Skeletal muscle cell (primary cell): ENCODE results near the gene GPC6.

Source experiments
- DNase-seq: peaks from one replicate; pipeline ENCODE4 v3.0.0-alpha.2; 2010; ENCODE audit warnings: low read depth
- H3K4me3 ChIP-seq: 2 replicates; pipeline ENCODE4 v1.5.1; 2011; ENCODE audit warnings: low read depth, mild to moderate bottlenecking, control low read depth, low read length, moderate library complexity

GPC6 gene

DNA sequence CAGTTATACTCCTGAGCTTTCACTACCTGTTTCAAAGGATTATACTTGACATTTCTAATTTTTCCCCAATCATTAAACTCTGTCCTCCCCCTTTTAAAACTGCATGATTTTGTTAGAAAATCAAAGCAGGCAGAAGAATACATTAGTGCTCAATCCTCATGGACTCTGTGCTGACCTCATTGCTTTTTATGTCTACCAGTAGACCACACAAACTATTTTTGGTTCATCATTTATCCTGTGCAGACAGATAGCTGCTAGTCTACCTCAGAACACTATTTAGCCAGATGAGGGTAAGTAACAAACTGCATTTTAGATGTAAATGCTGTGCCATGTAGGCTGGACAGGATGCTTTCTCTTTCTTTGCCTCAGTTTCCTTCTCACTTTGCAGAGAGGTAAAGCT lies 1016.9 kb downstream of the GPC6 start:
- no peak overlapping the region for H3K4me3 ChIP-seq
- DNase-seq = no peak

DNA sequence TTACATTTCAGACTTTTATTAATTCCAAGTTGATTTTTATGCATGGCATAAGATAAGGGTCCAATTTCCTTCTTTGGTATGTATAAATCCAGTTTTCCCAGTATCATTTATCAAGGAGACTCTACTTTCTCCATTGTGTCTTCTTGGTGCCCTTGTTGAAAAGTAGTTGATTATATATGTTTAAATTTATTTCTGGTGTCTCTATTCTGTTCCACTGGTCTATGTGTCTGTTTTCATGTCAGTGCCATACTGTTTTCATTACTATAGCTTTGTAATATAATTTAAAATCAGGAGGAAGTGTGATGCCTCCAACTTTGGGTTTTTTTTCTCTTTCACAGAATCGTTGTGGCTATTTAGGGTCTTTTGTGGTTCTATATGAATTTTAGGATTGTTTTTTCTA lies 1019.9 kb downstream of the GPC6 start:
- no peak overlapping the region for H3K4me3 ChIP-seq
- no peak for DNase-seq

DNA sequence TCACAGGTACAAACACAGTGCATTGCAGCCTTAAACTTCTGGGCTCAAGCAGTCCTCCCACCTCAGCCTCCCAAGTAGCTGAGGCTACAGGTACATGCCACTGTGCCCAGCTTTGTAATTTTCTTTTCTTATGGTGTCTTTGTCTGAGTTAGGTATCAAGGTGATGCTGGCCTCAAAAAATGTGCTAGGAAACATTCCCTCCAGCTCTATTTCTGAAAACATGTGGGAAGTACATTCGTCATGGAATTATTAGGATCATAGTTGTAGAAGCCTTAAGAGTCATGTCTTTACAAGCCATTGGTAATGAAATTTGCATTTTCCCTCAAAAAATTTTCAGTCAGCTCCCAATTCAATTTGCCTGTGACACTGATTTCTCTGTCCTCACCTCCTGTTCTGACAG lies 1021.3 kb downstream of the GPC6 start:
- DNase-seq = no peak
- H3K4me3 ChIP-seq = no peak overlapping the region

DNA sequence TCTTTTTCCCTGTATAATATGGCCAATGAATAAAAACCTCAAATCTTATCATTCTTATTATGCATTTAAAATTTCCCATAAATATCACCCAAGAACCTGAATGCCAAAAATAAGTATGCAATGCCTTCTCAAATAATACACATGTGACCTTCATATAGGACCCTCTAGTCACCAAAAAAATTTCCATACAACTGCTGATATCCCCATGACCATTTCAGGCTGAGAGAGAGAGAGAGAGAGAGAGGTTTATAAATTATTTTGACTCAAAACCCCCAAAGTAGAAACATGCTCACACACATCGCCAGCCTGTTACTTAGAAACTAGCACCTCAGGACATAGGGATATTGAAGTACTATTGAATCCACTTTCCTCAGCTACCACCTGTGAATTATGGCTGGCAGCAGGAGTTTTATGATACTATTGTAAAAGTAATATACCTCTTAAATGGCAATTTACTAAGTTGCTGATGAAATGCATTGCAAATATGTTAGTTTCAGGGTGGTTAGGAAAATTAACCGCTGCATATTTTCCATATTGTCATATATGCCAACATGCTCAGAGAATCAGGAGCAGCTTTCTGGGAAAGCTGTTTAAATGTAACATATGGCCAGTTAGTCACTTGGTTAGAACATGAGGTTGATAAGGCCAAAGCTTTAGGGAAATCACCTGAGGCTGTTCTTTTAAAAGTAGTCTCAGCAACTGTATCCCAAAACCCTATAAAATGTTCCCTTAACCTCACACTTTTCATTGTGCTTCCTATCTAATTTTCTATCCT lies 1022.0 kb downstream of the GPC6 start:
- no peak overlapping the region for H3K4me3 ChIP-seq
- no peak for DNase-seq

DNA sequence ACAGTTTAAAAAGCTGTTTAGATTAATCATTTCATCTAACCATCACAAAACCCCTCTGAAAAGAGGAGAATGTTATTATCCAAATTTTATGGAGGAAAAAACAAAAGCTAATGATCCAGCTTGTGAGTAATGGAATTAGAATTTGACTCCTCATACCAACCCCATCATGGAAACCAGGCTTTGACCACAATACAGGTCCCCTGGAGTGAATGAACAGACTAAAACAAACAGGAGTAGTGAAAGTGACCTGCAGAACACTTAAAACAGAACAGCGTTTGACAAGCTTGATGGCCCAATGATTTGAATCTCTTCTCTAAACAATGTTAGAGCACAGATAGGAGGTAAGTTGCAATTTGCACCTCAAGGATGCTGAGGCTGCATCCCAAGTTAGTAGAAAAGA lies 1022.9 kb downstream of the GPC6 start:
- peak; percentile 83 for DNase-seq
- no peak overlapping the region for H3K4me3 ChIP-seq

DNA sequence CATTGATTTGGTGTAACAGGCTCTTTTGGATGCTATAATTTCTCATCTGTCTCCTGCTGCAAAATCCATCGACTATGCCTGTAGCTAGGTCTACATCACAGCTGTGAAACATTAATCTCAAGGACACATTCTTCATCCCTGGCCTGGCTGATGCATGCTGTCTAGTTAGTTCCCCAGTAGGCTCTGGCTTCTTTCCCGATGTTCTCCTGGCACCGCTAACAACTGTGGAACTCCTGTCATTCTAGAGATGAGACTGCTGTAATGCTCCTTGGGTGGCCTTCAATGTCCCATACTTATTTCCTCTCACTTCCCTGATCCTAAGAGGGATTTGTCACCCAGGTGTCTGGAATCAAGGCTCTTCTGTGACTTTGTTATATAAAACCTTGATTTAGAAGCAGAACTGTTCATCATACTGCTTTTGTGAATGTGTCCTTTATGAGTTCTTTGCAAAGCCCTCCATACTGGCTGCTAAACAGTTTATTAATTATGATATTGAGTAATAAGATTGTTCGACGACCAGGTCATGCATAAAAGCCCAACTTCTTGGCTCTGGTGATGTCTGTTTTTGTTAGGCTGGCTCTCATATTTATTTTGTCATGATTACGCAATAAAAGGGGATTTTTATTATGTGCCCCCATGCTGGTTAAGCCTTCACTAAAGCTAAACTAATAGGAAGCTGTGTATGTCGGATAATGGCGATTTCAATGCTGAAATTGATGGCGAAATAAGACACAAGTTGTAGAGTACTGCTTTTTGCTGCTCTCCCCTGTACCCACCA lies 1025.4 kb downstream of the GPC6 start:
- no peak for DNase-seq
- no peak overlapping the region for H3K4me3 ChIP-seq

DNA sequence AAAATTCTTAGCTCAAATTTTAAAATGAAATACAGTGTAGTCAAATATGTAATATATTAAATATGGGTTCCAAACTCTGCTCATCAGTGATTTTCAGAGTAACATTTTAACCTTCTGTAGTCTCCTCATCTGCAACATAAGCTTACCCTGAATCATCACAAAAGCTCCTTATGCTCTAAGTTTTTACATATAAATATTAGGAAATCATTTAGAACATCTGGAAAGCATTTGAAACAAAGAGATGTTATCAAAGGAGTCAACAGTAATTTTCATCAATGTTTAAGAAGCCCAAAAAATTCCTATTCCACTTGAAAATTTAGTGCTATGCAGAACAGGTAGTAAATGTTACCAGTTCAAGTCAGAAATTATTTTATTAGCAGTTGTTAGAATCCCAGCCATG lies 1028.1 kb downstream of the GPC6 start:
- DNase-seq = no peak
- H3K4me3 ChIP-seq = no peak overlapping the region

DNA sequence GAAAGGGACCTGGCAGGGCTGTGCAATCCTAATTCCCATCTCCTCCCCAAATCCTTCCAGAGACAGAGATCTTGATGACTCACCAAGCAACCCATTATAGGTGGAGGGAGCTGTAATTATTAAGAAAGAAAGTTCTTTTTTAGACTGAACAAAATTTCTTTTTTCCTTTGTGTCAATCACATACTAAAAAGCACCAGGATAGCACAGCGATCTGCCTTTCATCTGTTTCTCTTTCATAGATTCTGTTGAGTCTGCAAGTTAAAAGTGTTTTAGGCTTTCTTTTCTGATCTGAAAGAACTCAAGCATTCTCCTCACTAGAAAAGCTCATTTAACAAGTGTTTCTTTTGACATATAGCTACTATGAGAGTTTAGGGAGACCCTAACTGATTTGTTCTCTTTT lies 1030.1 kb downstream of the GPC6 start:
- no peak overlapping the region for H3K4me3 ChIP-seq
- no peak for DNase-seq

DNA sequence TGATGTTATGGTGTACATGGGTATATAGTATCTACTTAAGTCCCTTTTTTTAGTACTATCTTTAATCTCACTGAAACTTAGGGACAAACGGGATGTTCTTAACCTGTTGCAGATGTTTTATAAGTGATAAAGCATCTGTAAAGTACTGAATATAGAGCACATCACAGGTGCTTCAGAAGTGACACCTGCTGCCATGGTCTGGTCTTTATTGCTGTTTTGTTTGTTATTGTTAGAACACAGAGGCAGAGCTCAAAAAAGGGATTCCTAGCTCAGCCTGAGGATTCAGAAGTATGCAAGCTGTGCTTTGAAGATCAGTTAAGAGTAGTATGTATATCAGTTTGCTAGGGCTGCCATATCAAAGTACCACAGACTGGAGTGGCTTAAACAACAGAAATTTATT lies 1033.4 kb downstream of the GPC6 start:
- H3K4me3 ChIP-seq = no peak overlapping the region
- no peak for DNase-seq

DNA sequence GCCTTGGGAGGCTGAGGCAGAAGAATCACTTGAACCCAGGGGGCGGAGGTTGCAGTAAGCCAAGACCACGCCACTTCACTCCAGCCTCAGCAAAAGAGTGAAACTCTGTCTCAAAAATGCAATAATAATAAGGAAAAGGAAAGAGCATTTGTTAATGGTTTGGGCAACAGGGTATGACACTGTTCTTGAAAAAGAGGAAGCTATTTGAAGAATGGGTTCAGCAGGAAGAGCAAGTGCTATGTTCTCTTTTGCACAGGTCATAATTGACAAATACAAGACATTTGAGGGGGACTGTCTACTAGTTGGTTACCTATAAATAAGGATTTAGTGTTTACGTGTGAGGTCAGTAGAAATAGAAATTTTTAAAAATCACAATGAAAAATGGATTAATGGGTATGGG lies 1034.6 kb downstream of the GPC6 start:
- H3K4me3 ChIP-seq = no peak overlapping the region
- DNase-seq = no peak

DNA sequence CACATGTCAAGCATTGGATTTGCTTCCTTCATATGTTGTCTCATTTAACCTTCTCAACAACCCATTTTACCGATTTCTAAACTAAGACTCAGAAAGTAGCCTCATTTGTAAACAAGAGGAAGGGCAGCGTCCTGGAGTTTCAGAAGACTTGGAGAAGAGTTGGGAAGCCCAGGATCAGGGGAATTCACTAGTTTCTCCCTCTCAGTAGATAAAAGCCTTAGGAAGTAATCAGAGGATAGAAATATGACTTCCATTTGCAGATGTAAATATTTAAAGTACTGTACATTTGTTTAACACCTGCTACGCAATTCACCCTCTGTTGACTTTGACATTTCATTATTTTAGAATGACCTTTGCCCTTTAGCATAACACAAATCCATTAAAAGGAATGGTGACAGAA lies 1036.4 kb downstream of the GPC6 start:
- DNase-seq = no peak
- no peak overlapping the region for H3K4me3 ChIP-seq

DNA sequence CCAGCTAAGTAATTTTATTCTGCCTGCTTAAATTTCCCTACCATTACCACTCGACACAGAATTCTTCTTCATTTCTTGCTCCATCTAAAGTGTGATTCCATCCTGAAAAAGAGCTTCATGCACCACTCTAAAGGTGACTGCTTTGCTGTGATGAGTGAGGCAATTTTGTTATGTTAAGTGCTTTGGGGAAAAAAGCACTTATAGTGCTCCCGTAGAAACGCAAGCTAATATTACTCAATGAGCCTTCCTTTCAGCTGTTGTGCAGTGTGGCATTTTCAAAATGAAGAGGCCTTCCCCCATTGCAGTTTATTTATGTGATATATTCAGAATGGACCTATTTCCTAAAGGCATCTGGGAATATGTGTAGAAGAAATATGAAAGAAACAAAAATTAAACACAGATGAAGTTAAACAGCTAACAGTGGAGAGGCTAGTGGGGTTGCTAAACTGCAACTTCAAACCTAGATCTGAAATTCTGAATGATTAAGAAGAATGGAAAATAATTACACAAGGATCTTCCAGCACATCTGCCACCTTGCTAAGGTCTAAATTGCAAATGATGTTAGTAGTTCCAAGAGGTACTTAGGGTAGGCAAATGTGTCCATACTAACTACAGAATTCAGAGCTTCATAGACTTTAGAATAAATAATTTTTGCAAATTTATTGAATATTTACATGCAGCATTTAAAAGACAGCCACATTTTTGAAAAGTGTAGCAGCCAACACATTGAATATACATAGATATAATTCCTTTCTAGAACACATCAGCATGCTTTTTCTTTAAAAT lies 1041.2 kb downstream of the GPC6 start:
- no peak for DNase-seq
- no peak overlapping the region for H3K4me3 ChIP-seq

DNA sequence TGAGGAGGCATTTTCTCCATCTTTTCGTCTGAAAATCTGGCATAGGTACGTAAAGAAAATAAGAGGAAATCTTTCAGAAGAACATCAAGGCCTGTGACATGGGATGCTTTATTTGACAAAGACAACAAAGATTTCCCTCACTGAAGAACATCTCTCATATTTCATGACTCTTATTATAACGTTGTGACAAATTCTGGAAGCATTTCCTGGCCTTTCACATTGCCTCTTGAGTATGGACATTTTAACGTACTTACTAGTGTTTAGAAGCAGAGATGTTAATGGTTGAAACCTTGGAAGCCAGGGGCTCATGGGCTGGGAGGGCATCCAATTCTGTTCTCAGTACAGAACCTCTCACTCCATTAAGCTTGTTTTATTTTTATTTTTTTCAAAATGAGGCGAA lies 1042.1 kb downstream of the GPC6 start:
- H3K4me3 ChIP-seq = no peak overlapping the region
- no peak for DNase-seq

DNA sequence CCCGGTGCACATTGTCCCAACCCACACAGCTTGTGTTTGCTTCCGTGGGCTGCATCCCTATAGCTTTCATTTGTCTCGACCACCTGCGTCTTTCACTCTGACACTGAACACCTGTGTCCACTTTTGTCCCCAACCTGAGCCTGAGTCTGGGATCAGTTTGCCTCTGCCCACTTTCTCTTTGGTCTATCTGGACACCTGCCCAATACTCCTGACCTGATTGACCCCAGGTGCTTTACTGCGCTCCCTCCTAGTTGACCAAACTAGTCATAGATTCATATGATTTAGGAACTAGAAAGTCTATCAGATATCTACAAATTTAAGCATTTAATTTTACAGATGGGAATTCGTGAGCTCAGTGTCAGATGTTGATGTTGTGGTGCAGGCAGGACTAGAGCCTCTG lies 1043.0 kb downstream of the GPC6 start:
- H3K4me3 ChIP-seq = no peak overlapping the region
- no peak for DNase-seq

DNA sequence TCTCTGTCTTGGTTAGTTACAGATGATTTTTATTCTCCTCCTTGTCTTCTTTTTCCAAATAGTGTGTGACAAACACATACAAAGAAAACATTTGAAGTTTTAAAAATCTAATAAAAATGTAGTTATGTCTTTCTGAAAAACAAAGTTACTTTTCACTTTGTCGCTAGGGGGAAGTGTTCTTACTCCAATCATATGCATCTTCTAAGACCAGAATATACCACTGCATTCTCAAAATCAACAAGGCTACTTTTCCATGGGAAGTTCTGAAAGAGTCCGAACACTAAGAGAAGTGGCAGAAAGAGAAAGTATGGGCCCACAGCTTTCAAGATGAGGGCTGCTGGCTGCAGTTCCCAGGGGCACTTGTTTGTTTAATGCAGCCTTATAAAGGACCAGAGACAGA lies 1043.9 kb downstream of the GPC6 start:
- no peak for DNase-seq
- H3K4me3 ChIP-seq = no peak overlapping the region

DNA sequence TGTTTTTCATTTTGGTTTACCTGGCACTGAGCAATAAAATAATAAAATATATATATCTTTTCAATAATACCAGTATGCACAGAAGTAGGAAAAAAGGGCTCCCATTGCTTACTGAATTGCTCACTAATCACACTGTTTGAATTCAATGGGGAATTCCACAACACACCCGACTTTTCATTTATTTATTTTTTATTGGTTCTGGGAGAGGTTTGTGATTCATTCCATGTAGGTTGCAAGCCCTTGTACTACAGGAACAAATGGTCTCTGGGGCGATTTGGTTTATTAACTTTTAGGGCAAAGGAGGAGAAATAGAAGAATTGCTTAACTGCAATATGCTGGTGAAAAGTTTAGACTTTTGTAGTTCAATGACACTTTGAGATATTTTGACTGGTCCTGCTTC lies 1045.4 kb downstream of the GPC6 start:
- DNase-seq = no peak
- H3K4me3 ChIP-seq = no peak overlapping the region

DNA sequence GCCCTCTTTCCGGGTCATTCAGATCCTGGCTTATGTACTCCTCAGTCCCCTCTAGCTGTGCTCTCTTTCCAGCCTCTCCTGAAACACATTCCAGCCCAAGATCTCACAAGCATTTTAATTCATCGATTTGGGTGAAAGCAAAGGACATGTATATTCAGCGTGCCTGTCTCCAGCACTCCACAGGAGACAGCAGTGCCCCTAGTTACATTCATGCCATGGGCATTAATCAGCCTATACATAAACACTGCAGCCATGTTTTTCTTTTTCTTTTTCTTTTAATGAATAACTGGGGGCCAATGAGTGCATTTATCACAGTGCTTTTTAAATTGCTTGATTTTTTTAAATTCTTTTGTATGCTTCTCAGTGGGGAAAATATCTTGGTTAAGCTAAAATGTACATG lies 1053.7 kb downstream of the GPC6 start:
- no peak for DNase-seq
- H3K4me3 ChIP-seq = no peak overlapping the region

DNA sequence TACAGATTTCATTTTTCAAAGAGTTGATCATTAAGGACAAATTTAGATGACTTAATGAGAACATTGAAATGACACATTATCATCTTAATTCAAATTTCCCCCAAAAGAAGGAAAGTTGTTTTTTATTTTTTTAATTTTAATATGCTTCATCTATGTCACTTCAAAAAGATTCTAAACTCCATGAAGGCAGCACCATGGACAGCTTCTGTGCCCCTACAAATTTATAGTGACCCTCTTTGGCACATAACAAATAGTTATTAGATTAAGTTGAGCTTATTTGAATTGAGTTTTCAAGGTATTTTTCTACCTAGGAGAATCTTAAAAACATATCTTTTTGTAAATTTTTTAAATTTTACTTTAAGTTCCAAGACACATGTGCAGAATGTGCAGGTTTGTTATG lies 1054.2 kb downstream of the GPC6 start:
- H3K4me3 ChIP-seq = no peak overlapping the region
- no peak for DNase-seq

DNA sequence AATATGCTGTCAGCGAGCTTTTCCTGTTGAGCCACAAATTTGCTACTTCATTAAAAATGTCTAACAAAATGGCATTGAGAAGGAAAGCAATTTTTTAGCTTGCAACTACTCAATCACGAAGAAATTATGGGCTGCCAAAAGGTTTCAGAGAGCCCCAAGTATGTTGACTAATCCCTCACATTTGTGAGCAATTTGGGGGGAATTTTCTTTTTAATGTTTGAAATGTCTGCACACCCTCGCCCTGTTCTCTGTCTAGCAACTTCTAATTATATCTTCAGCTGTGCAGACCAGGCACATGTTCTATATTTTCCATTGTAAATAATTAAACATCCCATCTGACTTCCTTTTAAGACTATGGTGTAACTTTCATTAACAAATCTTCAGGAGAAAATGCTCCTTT lies 1060.0 kb downstream of the GPC6 start:
- no peak overlapping the region for H3K4me3 ChIP-seq
- no peak for DNase-seq

DNA sequence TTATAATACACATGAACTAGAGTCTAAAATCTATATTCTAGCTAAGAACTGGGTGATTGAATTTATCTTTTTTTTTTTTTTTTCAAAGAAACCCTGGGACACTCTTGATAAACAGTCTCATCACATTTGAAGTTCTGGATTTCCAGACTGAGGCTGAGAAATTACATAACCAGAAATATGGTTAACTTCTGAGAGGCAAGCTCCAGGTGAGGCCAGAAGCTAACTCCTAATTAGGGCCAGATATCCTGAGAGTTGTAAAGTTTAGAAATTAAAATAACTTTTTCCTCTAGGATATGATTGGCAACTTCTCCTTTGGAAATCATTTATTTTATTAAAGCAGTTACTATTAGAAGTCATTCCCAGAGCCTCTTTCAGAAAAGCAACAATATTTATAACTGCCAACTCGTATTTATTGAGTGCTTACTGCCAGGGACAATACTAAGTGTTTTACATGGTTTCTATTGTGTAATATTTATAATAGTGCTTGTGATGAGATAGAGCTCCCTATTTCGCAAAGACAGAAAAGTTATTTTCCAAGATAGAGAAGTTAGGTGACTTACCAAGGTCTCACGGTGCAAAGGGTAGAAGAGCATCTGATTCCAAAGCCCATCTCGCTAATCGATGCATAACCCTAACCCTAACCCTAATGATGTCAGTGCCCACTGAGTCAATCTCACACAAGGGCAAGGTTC lies 1065.2 kb downstream of the GPC6 start:
- H3K4me3 ChIP-seq = no peak overlapping the region
- no peak for DNase-seq
